HG03159 (cell line): ENCODE results near the gene STXBP2.

Source experiments
- ATAC-seq: cut with Tn5 transposase; IDR thresholded peaks from one replicate; pipeline ENCODE4 v1.9.1; 2021; ENCODE audit warnings: mild to moderate bottlenecking, moderate library complexity; ENCODE audit not compliant: unreplicated experiment

The STXBP2 gene

DNA sequence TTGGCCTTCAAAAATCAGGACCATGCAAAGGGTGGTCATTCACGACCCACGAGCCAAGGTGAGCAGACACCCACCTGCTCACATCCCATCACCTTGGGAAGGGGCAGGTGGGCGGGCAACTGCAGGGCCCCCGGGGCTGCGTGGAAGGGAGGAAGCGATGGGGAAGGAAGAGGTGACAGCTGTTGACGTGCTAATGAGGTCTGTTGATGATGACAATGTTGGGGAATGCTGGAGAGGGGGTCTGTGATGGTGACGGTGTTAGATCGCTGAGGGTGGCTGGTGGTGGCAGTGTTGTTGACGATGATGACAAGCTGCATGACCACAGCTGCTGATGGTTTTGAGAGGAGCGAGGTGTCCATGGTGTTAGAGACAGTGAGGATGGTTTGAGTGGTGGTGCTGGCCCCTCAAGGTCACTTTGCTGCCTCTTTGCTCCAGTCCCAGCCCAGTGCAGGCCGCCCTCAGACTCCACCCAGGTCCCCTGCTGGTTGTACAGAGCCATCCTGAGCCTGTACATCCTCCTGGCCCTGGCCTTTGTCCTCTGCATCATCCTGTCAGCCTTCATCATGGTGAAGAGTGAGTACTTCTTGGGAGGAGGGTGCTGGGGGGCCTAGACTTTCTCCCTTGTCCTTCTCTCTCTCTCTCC, 40.9 kb downstream of the STXBP2 start:
- no peak for ATAC-seq

DNA sequence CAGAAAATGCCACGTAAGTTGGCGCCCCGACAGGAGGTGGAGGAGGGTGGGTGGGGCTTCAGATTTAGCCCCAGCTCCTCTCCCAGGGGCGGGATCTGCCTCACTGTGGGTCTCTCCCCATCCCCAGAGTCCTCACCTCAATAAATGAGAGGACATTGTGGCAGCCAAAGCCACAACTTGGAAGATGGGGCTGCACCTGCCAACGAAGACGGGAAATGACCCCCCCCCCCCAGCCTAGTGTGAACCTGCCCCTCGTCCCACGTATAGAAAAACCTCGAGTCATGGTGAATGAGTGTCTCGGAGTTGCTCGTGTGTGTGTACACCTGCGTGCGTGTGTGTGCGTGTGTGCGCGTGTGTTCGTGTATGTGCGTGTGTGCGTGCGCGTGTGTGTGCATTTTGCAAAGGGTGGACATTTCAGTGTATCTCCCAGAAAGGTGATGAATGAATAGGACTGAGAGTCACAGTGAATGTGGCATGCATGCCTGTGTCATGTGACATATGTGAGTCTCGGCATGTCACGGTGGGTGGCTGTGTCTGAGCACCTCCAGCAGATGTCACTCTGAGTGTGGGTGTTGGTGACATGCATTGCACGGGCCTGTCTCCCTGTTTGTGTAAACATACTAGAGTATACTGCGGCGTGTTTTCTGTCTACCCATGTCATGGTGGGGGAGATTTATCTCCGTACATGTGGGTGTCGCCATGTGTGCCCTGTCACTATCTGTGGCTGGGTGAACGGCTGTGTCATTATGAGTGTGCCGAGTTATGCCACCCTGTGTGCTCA, 42.3 kb downstream of the STXBP2 start:
- ATAC-seq, result no peak

DNA sequence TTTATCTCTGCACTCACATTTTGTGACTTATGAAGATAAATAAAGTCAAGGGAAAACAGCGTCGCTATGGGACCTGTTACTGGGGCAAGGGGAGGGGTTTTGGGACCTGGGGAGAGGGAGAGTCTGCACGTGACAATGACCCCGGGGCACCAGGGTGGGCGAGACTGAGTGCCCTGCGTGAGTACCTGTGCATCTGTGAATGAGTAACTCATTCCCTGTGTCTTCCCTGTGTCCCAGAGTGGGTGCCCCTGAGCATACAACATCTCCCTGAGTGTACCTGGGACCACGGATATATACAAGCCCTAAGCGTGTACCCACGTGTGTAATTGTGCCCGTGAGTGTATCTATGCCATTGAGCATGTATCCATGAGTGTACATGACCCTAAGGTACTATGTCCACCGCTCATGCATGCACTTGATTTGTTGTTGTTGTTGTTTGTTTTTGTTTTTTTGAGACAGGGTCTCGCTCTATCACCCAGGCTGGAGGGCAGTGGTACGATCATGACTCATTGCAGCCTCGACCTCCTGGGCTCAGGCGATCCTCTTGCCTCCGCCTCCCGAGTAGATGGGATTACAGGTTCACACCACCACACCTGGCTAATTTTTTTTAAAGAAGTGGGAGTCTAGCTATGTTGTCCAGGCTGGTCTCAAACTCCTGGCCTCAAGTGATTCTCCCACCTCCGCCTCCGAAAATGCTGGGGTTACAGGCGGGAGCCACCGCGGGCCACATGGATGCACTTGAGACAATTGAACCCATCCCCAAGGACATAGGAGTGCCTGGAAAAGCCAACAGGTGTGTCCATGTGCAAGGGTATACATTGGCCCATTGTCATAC, 43.1 kb downstream of the STXBP2 start:
- no peak for ATAC-seq

DNA sequence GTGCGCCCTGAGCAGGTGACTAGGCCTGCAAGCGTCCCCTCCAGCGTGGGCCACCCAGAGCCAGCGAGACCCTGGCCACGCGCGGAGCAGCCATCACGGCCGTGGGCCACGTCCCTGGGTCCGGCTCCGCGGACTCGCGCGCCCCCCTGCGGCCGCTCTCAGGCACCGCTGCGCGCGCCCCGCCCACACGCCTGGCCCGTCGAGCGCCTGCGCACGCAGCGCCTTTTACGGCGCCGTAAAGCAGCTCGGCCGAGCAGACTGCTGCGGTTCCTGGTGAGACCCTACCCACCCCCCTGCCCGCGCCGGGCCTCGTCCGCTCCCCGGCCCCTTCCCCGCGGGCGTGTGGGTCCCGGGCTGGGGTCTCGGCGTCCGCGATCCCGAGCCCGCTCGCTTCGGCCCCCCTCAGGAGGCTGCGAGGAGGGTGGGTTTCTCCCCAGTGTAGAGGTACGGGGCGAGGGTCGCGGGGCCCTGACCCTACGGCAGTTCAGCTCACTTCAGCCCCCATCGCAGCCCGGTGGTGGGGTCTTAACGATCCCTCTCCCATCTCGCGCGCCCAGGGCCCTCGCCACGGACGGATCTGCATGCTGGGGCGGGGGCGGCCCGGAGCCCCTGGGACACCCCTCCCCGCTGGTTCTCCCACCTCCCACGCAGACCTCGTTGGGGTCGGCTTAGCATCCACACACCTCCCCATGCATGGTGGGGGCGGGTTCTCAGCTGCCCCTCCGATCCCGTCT, 43.9 kb downstream of the STXBP2 start, which contains the start of gene TRAPPC5:
TSS of gene TRAPPC5 (plus strand) at position 228 of the 734 bp plus-strand sequence. CDS start 1,421 bp downstream, outside the sequence.
- no peak for ATAC-seq

DNA sequence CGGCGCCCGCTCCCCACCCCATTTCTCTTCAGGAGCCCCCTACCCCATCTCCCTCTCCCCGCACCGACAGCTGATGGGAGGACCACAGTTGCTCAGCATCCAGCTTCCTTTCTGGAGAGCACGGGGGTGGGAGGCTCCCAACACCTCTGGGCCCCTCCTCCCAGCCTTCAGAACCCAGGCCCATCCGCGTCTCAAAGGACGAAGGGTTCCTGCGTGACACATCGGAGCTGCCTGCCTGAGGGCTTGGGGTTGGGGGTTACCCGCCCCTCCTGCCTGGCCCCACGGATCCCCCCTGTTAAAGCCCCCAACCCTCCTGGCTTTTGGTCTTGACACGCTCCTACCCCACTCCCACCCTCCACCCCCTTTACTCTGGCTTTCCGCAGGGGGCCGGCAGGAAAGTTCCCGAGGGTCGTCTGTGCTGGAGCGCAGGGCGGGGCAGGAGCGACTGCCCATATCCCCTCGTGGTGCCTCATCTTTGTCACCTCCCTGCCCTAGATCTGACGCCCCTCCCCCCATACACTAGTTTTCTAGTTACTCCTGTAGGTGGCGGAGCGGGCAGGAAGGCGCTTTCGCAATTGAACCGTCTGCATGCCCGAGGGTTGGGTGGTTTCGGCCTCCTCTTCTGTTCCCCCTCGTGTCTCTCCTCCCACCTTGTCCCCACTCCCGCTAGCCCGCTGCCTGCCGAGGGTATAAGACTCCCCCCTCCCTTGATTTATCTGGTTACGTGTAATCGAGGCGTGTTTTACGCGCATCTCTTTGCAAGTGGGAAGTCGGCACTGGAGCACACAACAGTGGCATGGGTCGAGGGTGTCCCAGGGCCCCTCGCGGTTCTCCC, 44.6 kb downstream of the STXBP2 start:
- no peak for ATAC-seq

DNA sequence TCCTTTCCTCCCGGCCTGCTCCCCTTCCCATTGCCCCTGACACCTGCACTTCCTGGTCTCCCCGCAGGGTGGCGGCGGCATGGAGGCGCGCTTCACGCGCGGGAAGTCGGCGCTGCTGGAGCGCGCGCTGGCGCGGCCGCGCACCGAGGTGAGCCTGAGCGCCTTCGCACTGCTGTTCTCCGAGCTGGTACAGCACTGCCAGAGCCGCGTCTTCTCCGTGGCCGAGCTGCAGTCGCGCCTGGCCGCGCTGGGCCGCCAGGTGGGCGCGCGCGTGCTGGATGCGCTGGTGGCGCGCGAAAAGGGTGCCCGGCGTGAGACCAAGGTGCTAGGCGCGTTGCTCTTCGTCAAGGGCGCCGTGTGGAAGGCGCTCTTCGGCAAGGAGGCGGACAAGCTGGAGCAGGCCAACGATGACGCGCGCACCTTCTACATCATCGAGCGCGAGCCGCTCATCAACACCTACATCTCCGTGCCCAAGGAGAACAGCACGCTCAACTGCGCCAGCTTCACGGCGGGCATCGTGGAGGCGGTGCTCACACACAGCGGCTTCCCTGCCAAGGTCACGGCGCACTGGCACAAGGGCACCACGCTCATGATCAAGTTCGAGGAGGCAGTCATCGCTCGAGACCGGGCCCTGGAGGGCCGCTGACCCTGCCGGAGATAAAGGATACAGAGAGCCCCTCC, 45.4 kb downstream of the STXBP2 start:
- ATAC-seq, result no peak

DNA sequence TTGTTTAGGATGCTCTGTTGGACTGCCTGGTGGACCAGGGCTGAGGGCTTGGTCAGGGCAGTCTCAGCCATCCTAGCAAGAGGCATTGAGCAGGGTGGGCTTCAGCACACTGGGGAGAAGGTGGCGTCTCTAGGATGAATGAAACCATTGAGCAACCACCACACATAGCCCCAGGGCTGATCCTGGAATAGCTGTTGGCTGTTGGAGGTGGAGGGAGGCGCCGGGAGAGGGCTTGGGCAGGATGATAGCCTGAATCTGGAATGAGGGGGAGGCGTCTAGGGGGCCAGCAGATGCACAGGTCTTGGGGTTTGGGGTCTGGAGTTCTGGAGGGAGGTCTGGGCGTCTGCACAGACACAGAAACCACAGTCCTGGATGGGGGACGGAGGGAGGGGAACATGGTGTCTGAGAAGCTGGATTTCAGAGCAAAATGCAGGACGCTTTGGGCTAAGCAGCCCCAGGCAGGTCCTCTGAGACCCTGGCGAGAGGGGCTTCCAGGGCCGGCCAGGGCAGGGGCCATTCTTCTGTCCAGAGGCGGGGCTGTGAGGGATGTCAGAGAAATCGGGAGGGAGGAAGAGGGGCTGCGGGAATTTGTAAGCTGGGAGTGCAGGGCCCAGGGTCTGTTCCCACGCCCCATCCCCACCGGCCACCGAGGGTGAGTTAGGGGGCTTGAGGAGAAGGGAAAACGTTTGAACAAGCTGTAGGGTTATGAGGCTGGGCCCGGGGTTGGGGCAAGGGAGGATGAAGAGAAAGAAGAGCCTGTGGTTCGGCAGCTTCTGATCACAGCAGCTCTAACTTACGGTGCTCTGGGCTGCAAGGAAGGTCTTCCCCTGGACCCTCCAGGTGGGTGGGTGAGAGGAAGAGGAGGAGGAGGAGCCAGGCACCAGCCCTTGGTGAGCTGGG, 48.9 kb downstream of the STXBP2 start:
- no peak for ATAC-seq

GRCh38 chr19:7687177-7687576, 50.3 kb downstream of the STXBP2 start:
- ATAC-seq, result no peak

DNA sequence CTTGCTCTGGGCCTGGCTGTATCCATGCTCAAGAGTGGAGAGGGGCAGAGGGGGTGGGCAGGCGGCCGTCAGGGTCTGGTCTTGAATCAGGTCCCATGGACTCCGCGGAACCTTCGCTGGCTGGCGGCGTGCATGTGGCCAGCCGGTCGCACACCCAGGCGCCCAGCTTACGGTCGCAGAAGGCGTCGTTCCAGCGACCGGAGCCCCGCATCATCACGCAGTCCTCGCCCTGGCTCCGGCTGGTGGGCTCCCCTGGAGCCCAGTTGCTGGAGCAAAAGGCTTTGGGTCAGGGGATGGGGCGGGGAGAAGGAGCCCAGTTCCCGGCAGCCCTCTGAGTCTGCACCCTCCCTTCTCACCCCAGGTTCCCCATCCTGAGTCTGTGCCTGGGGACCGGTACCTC, 52.3 kb downstream of the STXBP2 start:
- no peak for ATAC-seq

GRCh38 chr19:7690779-7691258, 53.9 kb downstream of the STXBP2 start:
- no peak for ATAC-seq

DNA sequence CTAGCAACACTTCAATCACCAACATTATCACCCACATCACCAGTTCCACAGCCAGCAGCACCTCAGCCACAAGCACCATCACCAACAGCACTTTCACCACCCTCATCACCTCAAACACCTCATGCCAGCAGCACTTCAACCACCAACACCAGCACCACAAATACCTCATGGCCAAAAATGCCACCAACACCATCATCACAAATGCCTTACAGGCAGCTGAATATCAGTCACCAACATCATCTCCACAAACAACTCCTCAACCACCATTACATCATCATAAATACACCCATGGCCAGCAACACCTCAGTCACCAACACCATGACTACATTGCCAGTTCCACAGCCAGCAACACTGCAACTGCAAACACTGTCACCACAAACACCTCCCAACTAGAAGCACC, 54.6 kb downstream of the STXBP2 start:
- ATAC-seq, result no peak

DNA sequence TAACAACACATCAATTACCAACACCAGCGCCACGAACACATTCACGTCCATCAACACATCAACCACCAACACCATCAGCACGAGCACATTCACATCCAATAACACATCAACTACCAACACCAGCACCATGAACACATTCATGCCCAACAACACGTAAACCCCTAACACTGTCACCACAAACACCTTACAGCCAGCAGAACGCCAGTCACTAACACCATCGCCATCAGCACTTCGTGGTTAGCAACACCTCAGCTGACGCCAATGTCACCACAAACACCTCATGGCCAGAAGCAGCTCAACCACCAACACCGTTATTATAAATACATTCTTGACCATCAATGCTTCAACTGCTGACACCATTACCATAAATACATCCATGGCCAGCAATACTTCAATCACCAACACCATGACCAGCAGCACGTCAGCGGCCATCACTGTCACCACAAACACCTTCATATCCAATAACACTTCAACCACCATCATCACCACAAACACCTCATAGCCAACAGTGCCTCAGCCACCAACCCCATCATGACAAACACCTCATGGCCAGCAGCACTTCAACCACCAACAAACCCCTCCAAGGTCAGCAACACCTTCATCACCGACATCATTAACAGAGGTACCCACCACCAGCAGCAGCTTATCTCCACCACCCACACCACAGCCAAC, 55.6 kb downstream of the STXBP2 start:
- ATAC-seq, result no peak

DNA sequence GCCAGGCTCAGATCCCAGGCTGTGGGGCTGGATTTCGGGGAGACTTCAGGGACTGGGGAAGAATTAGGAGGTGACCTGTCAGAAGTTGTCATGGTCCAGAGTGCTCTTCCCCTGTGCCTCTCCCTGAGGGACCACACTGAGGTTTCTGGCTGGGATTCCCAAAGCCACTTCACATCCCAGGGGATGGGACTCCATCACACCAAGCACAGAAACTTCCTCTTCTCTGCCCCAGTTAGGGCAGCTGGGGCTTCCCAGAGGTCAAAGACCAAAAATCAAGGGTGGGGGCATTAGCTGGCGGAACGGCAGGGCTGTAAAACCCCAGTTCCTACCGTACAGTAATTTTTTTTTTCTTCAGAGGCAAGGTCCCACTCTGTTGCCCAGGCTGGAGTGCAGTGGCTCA, 57.6 kb downstream of the STXBP2 start:
- ATAC-seq, result no peak
